AG10803 (cell line): ENCODE data around the gene MYO3B.

Source experiments
- DNase-seq: peaks from one replicate; pipeline ENCODE4 v3.0.0; 2010; ENCODE audit warnings: low read depth
- H3K4me3 ChIP-seq: 2 replicates; pipeline ENCODE4 v1.5.1; 2011; ENCODE audit warnings: mild to moderate bottlenecking, low read length, control low read depth
- TF ChIP-seq, protein P1 (sequence below): conservative IDR thresholded peaks from 2 replicates; pipeline ENCODE4 v1.5.1; 2011; ENCODE audit warnings: mild to moderate bottlenecking, low read length, control low read depth, inconsistent platforms

MYO3B gene

DNA sequence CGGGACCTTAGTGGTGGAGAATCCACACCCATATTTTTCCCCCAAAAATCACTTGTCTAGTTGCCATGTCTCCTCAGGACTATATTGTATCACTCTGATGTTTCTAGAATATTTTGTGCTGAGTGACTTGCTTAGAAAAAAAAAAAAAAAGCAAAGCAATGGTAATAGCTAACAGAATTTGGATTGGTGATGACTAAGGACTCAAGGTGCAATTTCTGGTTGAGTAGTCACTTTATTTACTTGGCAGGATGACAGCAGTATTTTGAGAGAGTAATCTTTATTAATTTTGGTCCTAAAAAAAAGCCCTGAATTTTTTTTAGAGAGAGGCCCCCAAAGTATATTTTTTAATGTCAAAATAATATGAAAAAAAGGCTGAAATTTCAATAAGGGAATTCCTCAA, 32.8 kb upstream of the MYO3B start:
- TF ChIP-seq, protein P1, sequence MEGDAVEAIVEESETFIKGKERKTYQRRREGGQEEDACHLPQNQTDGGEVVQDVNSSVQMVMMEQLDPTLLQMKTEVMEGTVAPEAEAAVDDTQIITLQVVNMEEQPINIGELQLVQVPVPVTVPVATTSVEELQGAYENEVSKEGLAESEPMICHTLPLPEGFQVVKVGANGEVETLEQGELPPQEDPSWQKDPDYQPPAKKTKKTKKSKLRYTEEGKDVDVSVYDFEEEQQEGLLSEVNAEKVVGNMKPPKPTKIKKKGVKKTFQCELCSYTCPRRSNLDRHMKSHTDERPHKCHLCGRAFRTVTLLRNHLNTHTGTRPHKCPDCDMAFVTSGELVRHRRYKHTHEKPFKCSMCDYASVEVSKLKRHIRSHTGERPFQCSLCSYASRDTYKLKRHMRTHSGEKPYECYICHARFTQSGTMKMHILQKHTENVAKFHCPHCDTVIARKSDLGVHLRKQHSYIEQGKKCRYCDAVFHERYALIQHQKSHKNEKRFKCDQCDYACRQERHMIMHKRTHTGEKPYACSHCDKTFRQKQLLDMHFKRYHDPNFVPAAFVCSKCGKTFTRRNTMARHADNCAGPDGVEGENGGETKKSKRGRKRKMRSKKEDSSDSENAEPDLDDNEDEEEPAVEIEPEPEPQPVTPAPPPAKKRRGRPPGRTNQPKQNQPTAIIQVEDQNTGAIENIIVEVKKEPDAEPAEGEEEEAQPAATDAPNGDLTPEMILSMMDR = no peak
- DNase-seq = no peak
- H3K4me3 ChIP-seq = no peak overlapping the region

DNA sequence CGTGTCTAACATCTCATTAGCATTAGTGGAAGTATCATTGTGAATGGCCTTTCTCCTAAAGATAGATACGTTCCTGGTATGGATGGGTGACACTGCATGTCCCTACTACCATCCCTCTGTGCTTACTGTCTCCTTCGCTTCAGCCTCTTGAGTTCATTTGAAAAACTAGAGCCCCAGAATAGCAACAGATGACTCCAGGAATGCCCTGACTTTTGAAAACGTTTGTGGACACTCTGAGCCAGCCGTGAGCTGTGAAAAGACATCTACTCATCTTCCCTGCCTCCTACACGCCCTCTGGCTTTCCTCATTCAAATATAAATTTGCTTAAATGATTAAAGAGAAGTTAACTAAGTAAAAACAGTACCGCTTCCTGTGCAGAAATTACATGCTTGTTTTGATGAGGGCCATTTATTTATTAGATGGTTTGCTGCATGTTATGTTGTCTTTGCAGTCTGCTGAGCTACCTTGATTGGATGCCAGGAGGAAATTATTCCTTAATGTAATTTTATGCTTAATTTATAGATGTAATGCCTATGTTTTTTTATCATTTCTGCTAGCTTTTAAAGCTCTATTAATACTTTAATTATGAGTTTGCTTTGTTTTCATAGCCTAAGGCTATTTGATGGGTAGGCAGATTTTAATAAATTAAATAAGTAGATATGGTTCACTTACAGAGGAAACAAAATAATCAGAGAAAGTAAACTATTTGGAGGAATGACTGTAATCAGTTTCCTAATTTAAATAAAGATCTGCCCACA, 32.1 kb upstream of the MYO3B start:
- no peak overlapping the region for H3K4me3 ChIP-seq
- no peak for DNase-seq
- TF ChIP-seq, protein P1 = no peak

DNA sequence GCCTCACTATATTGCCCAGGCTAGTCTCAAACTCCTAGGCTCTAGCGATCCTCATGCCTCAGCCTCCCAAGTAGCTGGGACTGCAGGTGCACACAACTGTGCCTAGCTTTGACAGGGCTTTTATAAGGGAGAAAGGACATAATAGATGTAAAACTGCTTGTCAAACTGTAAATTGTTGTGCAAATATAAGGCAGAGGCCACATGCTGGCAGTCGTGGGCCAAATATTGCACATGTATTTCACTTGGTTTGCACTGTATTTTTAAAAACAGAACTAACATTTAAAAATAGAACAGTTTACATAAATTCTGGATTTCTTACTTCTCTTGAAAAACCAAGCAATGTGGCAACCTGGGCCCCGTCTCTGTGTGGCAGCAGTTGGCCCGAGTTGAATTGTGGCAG, 31.2 kb upstream of the MYO3B start:
- TF ChIP-seq, protein P1 = no peak
- no peak overlapping the region for H3K4me3 ChIP-seq
- DNase-seq = no peak

DNA sequence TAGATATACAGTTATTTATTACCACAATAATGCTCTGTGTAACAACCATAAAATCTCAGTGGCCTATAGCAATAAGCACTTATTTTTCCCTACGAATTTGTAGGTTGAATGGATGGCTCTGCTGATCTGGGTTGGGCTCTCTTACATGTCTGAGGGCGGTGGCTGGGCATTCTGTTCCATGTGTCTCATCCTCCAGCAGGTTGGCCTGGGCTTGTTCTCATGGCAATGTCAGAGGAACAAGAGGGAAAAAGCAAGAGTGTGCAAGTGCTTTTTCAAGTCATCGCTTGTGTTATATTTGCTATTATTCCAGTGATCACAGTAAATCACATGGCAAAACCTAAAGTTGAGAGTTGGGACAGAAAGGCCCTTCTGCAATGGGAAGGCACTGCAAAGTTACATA, 30.4 kb upstream of the MYO3B start:
- no peak overlapping the region for H3K4me3 ChIP-seq
- TF ChIP-seq, protein P1 = no peak
- DNase-seq = no peak

DNA sequence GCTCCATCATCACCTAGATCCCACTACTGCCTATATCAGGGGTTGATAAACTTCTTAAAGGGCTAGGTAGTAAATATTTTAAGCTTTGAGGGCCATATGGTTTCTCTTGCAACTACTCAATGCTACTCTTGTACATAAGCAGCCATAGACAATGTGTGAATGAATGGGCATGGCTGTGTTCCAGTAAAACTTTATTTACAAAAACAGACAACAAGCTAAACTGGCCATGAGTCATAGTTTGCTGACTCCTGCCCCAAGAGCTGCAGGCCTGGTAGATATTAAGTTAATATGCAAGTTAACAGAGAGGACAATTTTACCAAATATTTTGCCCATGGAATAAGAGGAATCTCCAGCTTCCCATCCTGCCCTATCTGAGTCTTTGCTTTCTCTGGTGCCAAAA, 29.8 kb upstream of the MYO3B start:
- TF ChIP-seq, protein P1 = no peak
- DNase-seq = no peak

DNA sequence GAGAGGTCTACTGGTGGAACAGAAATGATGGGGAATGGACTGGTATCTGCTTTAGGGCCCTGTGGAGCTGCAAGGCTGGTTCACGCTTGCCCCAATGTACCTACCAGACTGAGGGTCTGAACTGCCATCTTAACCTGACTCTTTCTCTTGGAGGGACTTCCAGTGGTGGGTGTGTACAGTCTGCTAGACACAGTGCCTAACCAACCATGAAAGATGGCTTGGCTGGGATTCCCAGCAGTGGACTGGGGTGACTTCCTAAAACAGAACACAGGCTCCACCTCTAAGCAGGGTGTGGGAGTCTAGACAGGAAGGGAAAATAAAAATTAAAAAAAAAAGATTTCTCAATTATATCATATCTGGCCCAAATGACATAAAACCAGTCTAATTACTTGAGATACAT, 25.5 kb upstream of the MYO3B start:
- H3K4me3 ChIP-seq = no peak overlapping the region
- DNase-seq = no peak
- TF ChIP-seq, protein P1 = no peak

More for the DNA sequence above, 29.8 kb upstream of the MYO3B start:
- no peak overlapping the region for H3K4me3 ChIP-seq

DNA sequence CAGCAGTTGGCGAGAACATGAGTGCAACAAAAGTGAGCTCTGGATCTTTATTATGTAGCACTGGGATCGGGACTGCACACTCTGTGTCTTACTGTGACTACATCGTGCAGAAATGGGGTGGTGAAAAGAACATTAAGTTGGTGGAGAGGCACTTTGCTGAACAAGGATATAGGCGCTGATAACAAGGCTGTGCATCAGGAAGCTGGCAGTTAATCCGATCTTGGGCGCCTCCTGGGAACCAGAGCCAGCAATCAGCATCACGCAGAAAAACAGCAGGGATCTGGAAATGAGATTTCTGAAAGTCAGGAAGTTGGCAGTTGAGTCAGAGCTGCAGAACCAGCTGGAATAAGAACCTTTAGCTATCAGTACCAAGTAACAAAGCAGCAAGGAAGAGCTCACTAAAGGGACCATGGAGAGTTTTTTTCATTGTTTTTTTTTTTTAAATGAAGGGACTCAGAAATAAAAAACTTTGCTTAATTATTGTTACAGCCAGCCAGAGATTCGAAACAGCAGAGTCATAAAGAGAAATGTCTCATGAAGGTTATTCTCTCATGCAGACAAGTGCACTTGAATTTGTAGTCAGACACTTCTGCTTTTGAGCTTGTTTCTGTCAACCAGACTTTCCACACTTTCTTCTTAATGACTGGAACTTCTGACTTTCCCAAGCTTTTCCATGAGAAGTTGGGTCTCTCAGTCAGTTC, 22.8 kb upstream of the MYO3B start:
- H3K4me3 ChIP-seq = no peak overlapping the region
- peak; percentile 40 for DNase-seq
- TF ChIP-seq, protein P1 = no peak; the same call in 1 of the 2 replicates
